Spleen (tissue), 11 donors: ENCODE results near the gene PLXNB2. TPM values are rescaled to one million over a fixed set of nuclear protein-coding genes. Genes with fewer than 3 reads are reported as not detected.

Experiments
- DNase-seq: peaks from one replicate; pipeline ENCODE4 v3.0.0-alpha.2; 2020
- H3K27ac ChIP-seq, 8 donors: fragments of 200-600 bp; sonication (generic) in 7 of 8; 1 replicate in 4 of 8; 2 replicates in 4 of 8; pipeline versions ENCODE4 v1.5.0 to v1.8.0; 2016 to 2021; ENCODE audit warnings: inconsistent platforms in 4 of 8, mild to moderate bottlenecking in 4 of 8, moderate library complexity in 1 of 8
- H3K27me3 ChIP-seq, 7 donors: fragments of 200-600 bp; sonication (generic) in 6 of 7; replicated peaks in 1 of 7; 1 replicate in 4 of 7; 2 replicates in 3 of 7; pipeline versions ENCODE4 v1.5.0 to v1.8.0; 2016 to 2021; ENCODE audit warnings: inconsistent platforms in 3 of 7, mild to moderate bottlenecking in 1 of 7
- H3K36me3 ChIP-seq, 6 donors: fragments of 200-600 bp; sonication (generic) in 5 of 6; 1 replicate in 4 of 6; 2 replicates in 2 of 6; pipeline versions ENCODE4 v1.5.0 to v1.8.0; 2016 to 2021; ENCODE audit warnings: inconsistent platforms in 2 of 6
- H3K4me1 ChIP-seq, 6 donors: fragments of 200-600 bp; sonication (generic) in 5 of 6; 1 replicate in 3 of 6; 2 replicates in 3 of 6; pipeline versions ENCODE4 v1.5.0 to v1.8.0; 2016 to 2021; ENCODE audit warnings: inconsistent platforms in 3 of 6
- H3K4me3 ChIP-seq, 8 donors: fragments of 200-600 bp; sonication (generic) in 7 of 8; 1 replicate in 4 of 8; 2 replicates in 4 of 8; pipeline versions ENCODE4 v1.5.0 to v1.8.0; 2016 to 2021; ENCODE audit warnings: inconsistent platforms in 4 of 8, mild to moderate bottlenecking in 4 of 8, moderate library complexity in 2 of 8
- H3K9me3 ChIP-seq, 8 donors: fragments of 200-600 bp; sonication (generic) in 7 of 8; 1 replicate in 4 of 8; 2 replicates in 4 of 8; pipeline versions ENCODE4 v1.5.0 to v1.8.0; 2016 to 2021; ENCODE audit warnings: inconsistent platforms in 4 of 8
- CTCF ChIP-seq, 11 experiments: fragments of 200-600 bp in 7 of 11; fragments of 450-650 bp in 4 of 11; sonication (generic) in 4 of 11; IDR thresholded peaks in 8 of 11; conservative IDR thresholded peaks in 3 of 11; 1 replicate in 7 of 11; 2 replicates in 4 of 11; pipeline versions ENCODE4 v1.4.0 to v1.8.0; 2016 to 2021; ENCODE audit warnings: antibody characterized with exemption in 11 of 11, inconsistent platforms in 4 of 11, mild to moderate bottlenecking in 1 of 11
- POLR2A ChIP-seq, 3 donors: fragments of 450-650 bp; IDR thresholded peaks; one replicate each; pipeline ENCODE4 v1.5.1; 2017; ENCODE audit warnings: antibody characterized with exemption in 3 of 3, mild to moderate bottlenecking in 1 of 3
- POLR2AphosphoS5 ChIP-seq, 3 donors: sonication (generic); formaldehyde crosslinking; IDR thresholded peaks; one replicate each; pipeline ENCODE4 v1.5.1; 2017; ENCODE audit warnings: antibody characterized with exemption in 3 of 3
- WGBS, 5 donors: extraction: QIAGEN DNeasy Blood & Tissue Kit in 3 of 5; methylation state at CpG; one replicate each; pipeline versions ENCODE4 v1.1.5 to v1.1.7; 2013 to 2018; 5-methylcytosine and 5-hydroxymethylcytosine counted together
- intact Hi-C: fragments of 100-400 bp; cut with DNase I; formaldehyde crosslinking; loops from one replicate; pipeline ENCODE4 v1.15.0; 2023; ENCODE audit warnings: low total_unique reads
- polyA plus RNA-seq, 3 donors: library from polyadenylated mRNA; stranded (reverse); fragments of 200-250 nt; gene quantifications; one replicate each; pipeline ENCODE4 v1.2.1, GENCODE V29; 2013
- total RNA-seq, 7 donors: library from RNA; depleted of rRNA in 3 of 7; stranded (reverse); fragments of >200 nt in 3 of 7; fragmentation: NEBNext Ultra II Directional in 4 of 7; extraction: Animal tissue kit (Norgen Biotek cat#: 25700) in 4 of 7; gene quantifications; one replicate each; pipeline versions ENCODE4 v1.1.0 to v1.2.1, GENCODE V29; 2016 to 2021
- donor health status: healthy with polysubstance abuse.
- donor health status: DM: no; HTN: no; CAD: no; lungs with moderate emphysema.
- donor health status: DM: no; HTN: no; CAD: no.
- donor health status: Bipolar disorder and iron deficiency.
- donor health status: healthy.
- donor health status: DM: no; HTN: no; CAD: no.
- donor health status: DM: yes; HTN: yes; CAD: no.

Gene PLXNB2
- total and polyA plus RNA-seq, 10 donors: 41.9 to 382 (median 242) TPM

GRCh38 chr22:50252082-50253045 lies 55.1 kb downstream of the PLXNB2 start:
- Histone ChIP-seq H3K27ac (peak overlapping the region; percentile 72 to 86 (median 75)), H3K9me3 (no peaks in the 10 kb centered on the region), H3K36me3 (peaks cover 0 to 25% (median 4%) of the 10 kb centered on the region in 6 donors), H3K27me3 (no peaks in the 10 kb centered on the region), H3K4me1 (peaks cover 20 to 51% (median 48%) of the 10 kb centered on the region in 6 donors), H3K4me3 (peak overlapping the region in 5 of 8 donors; percentile 70 to 85 (median 77))
- WGBS, 5 donors: 43 to 56% (median 50%) methylated on average over 15 to 25 of the region's 25 CpGs
- TF ChIP-seq POLR2AphosphoS5 (IDR thresholded peaks at IDR 0.05) (peak; percentile 10 to 60 (median 42)), POLR2A (IDR thresholded peaks at IDR 0.05) (no peak), CTCF (IDR thresholded peaks at IDR 0.05 in 8 of 11, conservative IDR thresholded peaks at IDR 0.05 in 3 of 11) (peak; percentile 50 to 86 (median 80))
- DNase-seq: peak; percentile 94
- intact Hi-C loops: loop anchor here (5.0 kb wide), 1 partner anchor 90 kb away; the partner anchor contains the start of gene PPP6R2

GRCh38 chr22:50251477-50252081 lies 55.9 kb downstream of the PLXNB2 start:
- Histone ChIP-seq H3K4me1 (peaks cover 20 to 58% (median 52%) of the 10 kb centered on the region in 6 donors), H3K36me3 (peaks cover 0 to 33% (median 9%) of the 10 kb centered on the region in 6 donors), H3K27ac (peak overlapping the region; percentile 72 to 86 (median 75)), H3K27me3 (no peaks in the 10 kb centered on the region), H3K9me3 (no peaks in the 10 kb centered on the region), H3K4me3 (peak overlapping the region; percentile 67 to 85 (median 80))
- no peak for TF ChIP-seq POLR2A (IDR thresholded peaks at IDR 0.05)
- peak in 1 of 11 experiments; percentile 1 for TF ChIP-seq CTCF (IDR thresholded peaks at IDR 0.05 in 8 of 11, conservative IDR thresholded peaks at IDR 0.05 in 3 of 11)
- no peak for TF ChIP-seq POLR2AphosphoS5 (IDR thresholded peaks at IDR 0.05)
- DNase-seq: no peak
- intact Hi-C loops: loop anchor here (5.0 kb wide), 1 partner anchor 91 kb away; the partner anchor contains the start of gene PPP6R2
- WGBS, 5 donors: 5 to 11% (median 7%) methylated on average over 17 to 36 of the region's 36 CpGs

- peak within 1 kb of the TSS; percentile 72 to 86 (median 75) for H3K27ac ChIP-seq
- WGBS, 5 donors: 0 to 2% (median 1%) methylated on average over 22 to 81 of the region's 81 CpGs
- intact Hi-C loops: loop anchor here (5.0 kb wide), 1 partner anchor 91 kb away; the partner anchor contains the start of gene PPP6R2
- no peaks in the 10 kb centered on the region for H3K27me3 ChIP-seq
- peak; percentile 96 for DNase-seq
- no peaks in the 10 kb centered on the region for H3K9me3 ChIP-seq
- peak within 1 kb of the TSS; percentile 67 to 85 (median 80) for H3K4me3 ChIP-seq
- H3K4me1 ChIP-seq: peaks cover 25 to 66% (median 58%) of the 10 kb centered on the region in 6 donors
- TF ChIP-seq POLR2A (IDR thresholded peaks at IDR 0.05): peak in 2 of 3 donors; percentile 22 to 25
- TF ChIP-seq CTCF (IDR thresholded peaks at IDR 0.05 in 8 of 11, conservative IDR thresholded peaks at IDR 0.05 in 3 of 11): peak in 1 of 11 experiments; percentile 26
- TF ChIP-seq POLR2AphosphoS5 (IDR thresholded peaks at IDR 0.05): peak; percentile 84 to 88 (median 85)
- H3K36me3 ChIP-seq: peaks cover 0 to 40% (median 16%) of the 10 kb centered on the region in 6 donors
These were observed 56.6 kb downstream of the PLXNB2 start, which contains the start of gene HDAC10 for GRCh38 chr22:50250555-50251476. Gene HDAC10 (minus strand): TSS chr22:50251265. CDS start chr22:50251032, 233 bp downstream.
